Activated T-helper 1 cell treated with anti-CD3 and anti-CD28 coated beads, Interleukin-12 subunit alpha, Interleukin-12 subunit beta, Interleukin-2, Interleukin-4 antibody, amounts not matched to agents 30 ng/mL and 10 ng/mL and 1 ng/mL, durations not matched to agents 14 hours and 24 hours and 36 hours (primary cell): ENCODE results near the gene NIFK. TPM values are rescaled to one million over a fixed set of nuclear protein-coding genes. Genes with fewer than 3 reads are reported as not detected.
A peak's percentile ranks its signal among the peaks of the same experiment; 100 is the strongest.
"Not testable (repeated sequence)": the region's sequence is repeated elsewhere in the genome, so short reads cannot be mapped to it uniquely, and the experiment has no call there.

Experiments used
- DNase-seq: peaks from one replicate; pipeline ENCODE4 v3.0.0; 2021; ENCODE audit warnings: low spot score
- H3K27ac Mint-ChIP-seq: one replicate; pipeline ENCODE4 v1.8.0; 2021; ENCODE audit warnings: mild to moderate bottlenecking, mixed read lengths
- H3K27me3 Mint-ChIP-seq: one replicate; pipeline ENCODE4 v1.8.0; 2022; ENCODE audit warnings: mild to moderate bottlenecking, moderate library complexity, mixed read lengths; ENCODE audit not compliant: insufficient read depth
- H3K36me3 Mint-ChIP-seq: one replicate; pipeline ENCODE4 v1.8.0; 2021; ENCODE audit warnings: low read depth, mixed read lengths
- H3K4me1 Mint-ChIP-seq: one replicate; pipeline ENCODE4 v1.8.0; 2021; ENCODE audit warnings: low read depth, mixed read lengths
- H3K4me3 Mint-ChIP-seq: one replicate; pipeline ENCODE4 v1.8.0; 2021; ENCODE audit warnings: mild to moderate bottlenecking, moderate library complexity, mixed read lengths
- H3K9me3 Mint-ChIP-seq: one replicate; pipeline ENCODE4 v1.8.0; 2021; ENCODE audit warnings: mixed read lengths
- intact Hi-C: fragments of 100-400 bp; cut with micrococcal nuclease; formaldehyde crosslinking; loops from one replicate; pipeline ENCODE4 v1.15.1; 2024
- total RNA-seq: library from RNA; stranded (reverse); gene quantifications from 2 replicates; pipeline ENCODE4 v1.2.3, GENCODE V29; 2022

The NIFK gene
- total RNA-seq, 1 donor from 2014 or later: 150 TPM

DNA sequence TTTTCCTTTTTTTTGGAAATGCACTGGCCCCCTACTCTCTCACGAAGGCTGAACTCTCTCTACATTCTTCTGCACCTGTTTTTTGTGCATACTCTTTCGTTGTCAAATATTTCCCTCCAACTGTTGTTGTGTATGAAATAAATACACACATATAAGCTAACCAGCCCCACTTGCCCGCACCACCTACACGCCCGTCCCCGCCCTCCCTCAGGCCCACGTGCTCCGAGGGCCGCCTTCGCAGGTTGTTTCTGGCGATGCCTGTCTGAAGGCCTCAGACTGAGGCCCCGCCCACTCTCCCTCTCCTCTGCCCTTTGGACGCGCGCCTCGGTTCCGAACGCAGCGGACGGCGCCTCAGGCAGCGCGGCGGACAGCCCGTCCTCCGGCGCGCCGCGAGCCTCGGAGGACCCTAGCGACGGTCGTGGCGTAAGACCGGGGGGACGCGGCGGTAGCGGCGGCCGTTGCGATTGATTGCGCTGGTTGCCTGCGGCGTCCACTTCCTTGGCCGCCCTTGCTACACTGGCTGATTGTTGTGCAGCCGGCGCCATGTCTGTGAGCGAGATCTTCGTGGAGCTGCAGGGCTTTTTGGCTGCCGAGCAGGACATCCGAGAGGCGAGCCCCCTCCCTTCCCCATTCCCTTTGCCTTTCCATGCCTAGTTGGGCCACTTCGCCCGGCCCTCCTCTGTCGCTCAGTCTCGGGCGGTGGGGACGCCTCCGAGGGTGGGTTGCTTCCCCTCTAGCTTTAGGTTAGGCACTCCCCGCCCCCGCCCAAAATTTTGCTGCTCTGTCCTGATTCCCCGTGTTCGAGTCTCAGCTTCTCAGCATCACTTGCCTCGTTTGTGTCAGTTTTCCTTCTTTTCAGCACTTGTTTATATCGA is 18.8 kb upstream of the NIFK start, which contains the start of gene TSN:
Gene TSN, plus strand, starts transcription at position 415 of the 875 bp plus-strand sequence. Its CDS starts 129 bp downstream, at position 544.
- no peaks in the 10 kb centered on the region for H3K9me3 Mint-ChIP-seq
- intact Hi-C loops: loop anchor here (1.0 kb wide), 4 partner anchors 19 to 225 kb away; partner anchors contain the start of genes CLASP1, NIFK and RNU4ATAC
- H3K4me1 Mint-ChIP-seq: peaks cover 26% of the 10 kb centered on the region
- peaks cover 10% of the 10 kb centered on the region for H3K36me3 Mint-ChIP-seq
- H3K4me3 Mint-ChIP-seq: peak within 1 kb of the TSS; percentile 94
- peak within 1 kb of the TSS; percentile 92 for H3K27ac Mint-ChIP-seq
- H3K27me3 Mint-ChIP-seq: no peaks in the 10 kb centered on the region
- DNase-seq: peak; percentile 97

DNA sequence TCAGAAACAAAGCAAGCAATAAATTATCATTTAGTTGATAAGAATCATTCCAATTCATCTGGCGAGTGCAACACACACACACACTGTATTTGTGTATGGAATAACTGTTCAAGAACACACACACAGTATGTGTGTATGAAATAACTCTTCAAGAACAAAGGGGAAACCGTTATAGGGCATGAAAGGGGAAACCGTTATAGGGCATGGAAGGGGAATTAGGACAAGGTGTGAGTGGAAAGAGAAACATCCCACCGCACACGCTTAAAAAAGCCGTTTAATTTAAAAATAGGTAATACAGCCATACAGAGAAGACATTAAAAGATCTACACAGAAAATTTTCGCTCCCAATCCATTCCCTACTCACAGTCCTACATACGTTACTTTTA is 18.2 kb upstream of the NIFK start:
- H3K27ac Mint-ChIP-seq: peak overlapping the region; percentile 92
- H3K9me3 Mint-ChIP-seq: no peaks in the 10 kb centered on the region
- peaks cover 26% of the 10 kb centered on the region for H3K4me1 Mint-ChIP-seq
- no peak for DNase-seq
- peak overlapping the region; percentile 94 for H3K4me3 Mint-ChIP-seq
- H3K36me3 Mint-ChIP-seq: peaks cover 6% of the 10 kb centered on the region
- no peaks in the 10 kb centered on the region for H3K27me3 Mint-ChIP-seq
- intact Hi-C loops: loop anchor here (1.0 kb wide), 4 partner anchors 19 to 225 kb away; partner anchors contain the start of genes CLASP1, NIFK and RNU4ATAC

DNA sequence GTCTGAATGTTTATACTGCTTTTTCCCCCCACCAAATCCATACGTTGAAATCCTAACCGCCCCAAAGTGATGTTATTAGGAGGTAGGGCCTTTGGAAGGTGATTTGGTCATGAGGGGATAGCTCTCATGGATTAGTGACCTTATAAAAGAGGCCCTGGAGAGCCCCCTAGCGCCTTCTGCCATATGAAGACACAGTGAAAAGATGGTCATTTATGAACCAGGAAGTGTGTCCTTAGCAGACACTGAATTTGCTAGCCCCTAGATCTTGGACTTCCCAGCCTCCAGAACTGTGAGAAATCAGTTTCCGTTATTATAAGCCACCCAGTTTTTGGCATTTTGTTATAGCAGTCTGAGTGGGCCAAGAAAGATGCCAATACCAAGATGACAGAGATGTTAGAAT is 11.5 kb upstream of the NIFK start:
- no peak overlapping the region for H3K4me3 Mint-ChIP-seq
- H3K27ac Mint-ChIP-seq: no peak overlapping the region

DNA sequence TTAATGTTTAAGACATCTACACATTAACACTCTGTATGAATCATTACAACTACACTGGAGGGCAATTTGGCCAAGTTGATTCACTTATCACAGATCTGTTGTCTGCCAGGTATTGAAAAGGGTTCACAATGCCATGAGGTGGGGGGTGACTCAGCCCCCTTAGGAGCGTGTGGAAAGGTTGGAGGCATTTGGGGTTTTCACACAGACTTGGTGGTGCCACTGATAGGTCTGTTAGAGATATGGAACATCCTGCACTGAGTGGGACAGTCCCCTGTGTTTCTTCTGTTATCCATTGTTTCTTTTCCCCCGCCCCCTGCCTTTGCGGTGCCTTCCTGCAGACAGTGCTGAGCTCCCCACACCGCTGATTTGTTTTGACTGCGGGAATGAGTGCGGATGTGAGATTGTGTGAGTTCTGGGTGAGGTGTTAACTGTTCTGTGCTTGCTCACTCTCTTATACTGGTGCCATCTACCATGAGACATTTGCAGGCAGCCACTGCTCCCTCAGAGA is 9.4 kb upstream of the NIFK start:
- no peak for DNase-seq
- Mint-ChIP-seq H3K4me3 (no peak overlapping the region), H3K27me3 (peaks cover 16% of the 10 kb centered on the region), H3K27ac (no peak overlapping the region), H3K36me3 (no peaks in the 10 kb centered on the region), H3K9me3 (no peaks in the 10 kb centered on the region), H3K4me1 (peaks cover 6% of the 10 kb centered on the region)
- intact Hi-C loops: no loop called here

More for the DNA sequence above, 11.5 kb upstream of the NIFK start:
- no peaks in the 10 kb centered on the region for H3K36me3 Mint-ChIP-seq
- H3K9me3 Mint-ChIP-seq: no peaks in the 10 kb centered on the region
- intact Hi-C loops: no loop called here
- peaks cover 16% of the 10 kb centered on the region for H3K27me3 Mint-ChIP-seq
- no peak for DNase-seq
- peaks cover 6% of the 10 kb centered on the region for H3K4me1 Mint-ChIP-seq

DNA sequence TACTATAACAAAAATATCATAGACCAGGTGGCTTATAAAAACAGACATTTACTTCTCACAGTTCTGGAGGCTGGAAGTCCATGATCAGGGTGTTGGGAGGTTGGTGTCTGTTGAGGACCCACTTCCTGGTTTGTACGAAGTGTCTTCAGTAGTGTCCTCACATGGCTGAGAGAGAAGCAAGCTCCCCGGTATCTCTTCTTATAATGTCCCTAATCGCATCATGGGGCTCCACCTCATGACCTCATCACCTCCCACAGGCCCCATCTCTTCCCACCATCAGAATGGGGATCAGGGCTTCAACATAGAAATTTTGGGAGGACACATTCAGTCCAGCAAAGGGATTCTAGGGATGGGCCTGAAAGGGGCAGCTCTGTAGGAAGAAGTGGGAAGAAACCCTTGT is 4.8 kb upstream of the NIFK start:
- Mint-ChIP-seq H3K4me1 (peaks cover 5% of the 10 kb centered on the region), H3K4me3 (no peak overlapping the region), H3K27me3 (peaks cover 10% of the 10 kb centered on the region), H3K9me3 (no peaks in the 10 kb centered on the region), H3K36me3 (peaks cover 2% of the 10 kb centered on the region), H3K27ac (no peak overlapping the region)
- DNase-seq: no peak
- intact Hi-C loops: no loop called here

DNA sequence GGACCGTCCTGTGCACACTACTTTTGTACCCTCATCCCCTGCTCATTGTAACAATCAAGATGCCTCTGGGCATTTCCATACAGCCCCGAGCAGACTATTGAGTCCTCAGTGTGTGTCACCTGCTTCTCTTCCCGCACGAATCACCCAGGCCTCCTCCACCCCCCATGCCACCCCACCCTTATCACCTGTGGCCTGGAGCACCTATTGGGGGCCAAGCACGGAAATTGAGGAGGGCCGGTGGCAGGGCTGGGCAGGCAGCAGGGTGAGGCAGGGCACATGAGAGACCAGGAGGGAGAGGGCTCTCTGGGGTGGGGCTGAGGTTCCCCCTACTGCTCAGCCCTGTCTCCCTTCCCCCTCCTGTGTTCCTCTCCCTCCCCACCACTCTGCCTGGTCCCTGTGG is 4.3 kb upstream of the NIFK start:
- Mint-ChIP-seq H3K27me3 (peaks cover 9% of the 10 kb centered on the region), H3K27ac (no peak overlapping the region), H3K9me3 (no peaks in the 10 kb centered on the region), H3K4me3 (no peak overlapping the region), H3K4me1 (peaks cover under 1% of the 10 kb centered on the region), H3K36me3 (peaks cover 4% of the 10 kb centered on the region)
- DNase-seq: no peak
- intact Hi-C loops: no loop called here

DNA sequence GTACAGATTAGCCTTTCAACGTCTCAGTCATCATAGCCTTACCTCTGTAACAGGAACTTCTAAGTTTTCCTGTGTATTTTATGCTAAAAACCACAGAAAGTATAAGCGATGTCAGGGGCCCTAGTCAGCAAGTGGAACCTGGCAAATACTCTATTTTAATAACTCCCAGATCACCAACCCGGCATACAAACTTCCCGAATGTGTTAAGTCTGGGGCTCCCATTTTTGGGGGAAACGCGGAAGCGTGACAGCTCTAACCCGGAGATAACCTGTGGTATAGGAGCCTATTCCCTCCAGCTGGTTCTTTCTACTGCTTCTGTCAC is 574 bp downstream of the NIFK start:
- Mint-ChIP-seq H3K4me1 (peaks cover 27% of the 10 kb centered on the region), H3K9me3 (no peaks in the 10 kb centered on the region), H3K27me3 (no peaks in the 10 kb centered on the region), H3K36me3 (peaks cover 34% of the 10 kb centered on the region), H3K27ac (peak overlapping the region; percentile 95), H3K4me3 (peak overlapping the region; percentile 89)
- no peak for DNase-seq
- intact Hi-C loops: loop anchor here (1.0 to 2.0 kb wide), 5 partner anchors 13 to 206 kb away; partner anchors contain the start of genes CLASP1, RNU4ATAC and TSN

DNA sequence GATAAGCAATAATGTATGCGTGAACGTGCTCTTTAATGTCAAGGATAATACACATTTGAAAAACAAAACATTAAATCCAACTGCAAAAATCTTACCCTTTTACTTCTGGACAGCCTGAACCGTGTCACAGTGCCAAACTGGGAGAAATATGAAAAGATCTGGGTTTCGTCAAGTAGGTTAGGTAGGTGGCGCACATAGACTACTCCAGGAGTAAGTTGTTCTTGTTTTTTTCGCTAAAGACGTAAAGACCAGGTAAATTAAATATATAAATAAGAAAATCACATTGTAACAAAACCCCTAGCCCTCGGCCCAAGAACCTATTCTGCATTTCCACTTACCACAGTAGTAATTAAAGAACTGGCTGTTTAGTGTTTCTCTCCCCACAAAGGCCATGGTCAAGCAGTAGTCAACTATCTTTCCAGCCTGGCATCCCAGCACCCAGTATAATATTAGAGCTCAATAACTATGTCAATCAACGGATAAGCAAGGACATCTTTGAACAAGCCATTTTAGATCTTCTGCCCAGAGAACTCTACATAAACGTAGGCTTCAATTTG is 1.1 kb downstream of the NIFK start:
- Mint-ChIP-seq H3K27me3 (no peaks in the 10 kb centered on the region), H3K4me3 (peak overlapping the region; percentile 89), H3K36me3 (peaks cover 39% of the 10 kb centered on the region), H3K4me1 (peaks cover 31% of the 10 kb centered on the region), H3K27ac (peak overlapping the region; percentile 95), H3K9me3 (no peaks in the 10 kb centered on the region)
- no peak for DNase-seq
- intact Hi-C loops: loop anchor here (1.0 to 2.0 kb wide), 5 partner anchors 13 to 205 kb away; partner anchors contain the start of genes CLASP1, RNU4ATAC and TSN

DNA sequence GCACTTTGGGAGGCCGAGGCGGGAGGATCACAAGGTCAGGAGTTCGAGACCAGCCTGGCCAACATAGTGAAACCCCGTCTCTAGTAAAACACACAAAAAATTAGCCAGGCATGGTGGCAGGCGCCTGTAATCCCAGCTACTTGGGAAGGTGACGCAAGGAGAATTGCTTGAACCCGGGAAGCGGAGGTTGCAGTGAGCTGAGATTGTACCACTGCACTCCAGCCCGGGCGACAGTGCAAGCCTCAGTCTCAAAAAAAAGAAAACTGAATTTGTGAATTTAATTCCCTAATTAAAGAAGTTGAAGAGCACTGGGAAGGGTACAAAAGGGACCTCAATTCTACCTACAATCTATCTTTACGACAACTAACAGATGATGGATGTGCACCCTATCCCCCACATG is 2.1 kb downstream of the NIFK start:
- peaks cover 44% of the 10 kb centered on the region for H3K36me3 Mint-ChIP-seq
- DNase-seq, H3K27ac Mint-ChIP-seq, H3K27me3 Mint-ChIP-seq, intact Hi-C loops, H3K9me3 Mint-ChIP-seq: not testable (repeated sequence)
- H3K4me3 Mint-ChIP-seq: peak overlapping the region; percentile 89
- peaks cover 31% of the 10 kb centered on the region for H3K4me1 Mint-ChIP-seq

DNA sequence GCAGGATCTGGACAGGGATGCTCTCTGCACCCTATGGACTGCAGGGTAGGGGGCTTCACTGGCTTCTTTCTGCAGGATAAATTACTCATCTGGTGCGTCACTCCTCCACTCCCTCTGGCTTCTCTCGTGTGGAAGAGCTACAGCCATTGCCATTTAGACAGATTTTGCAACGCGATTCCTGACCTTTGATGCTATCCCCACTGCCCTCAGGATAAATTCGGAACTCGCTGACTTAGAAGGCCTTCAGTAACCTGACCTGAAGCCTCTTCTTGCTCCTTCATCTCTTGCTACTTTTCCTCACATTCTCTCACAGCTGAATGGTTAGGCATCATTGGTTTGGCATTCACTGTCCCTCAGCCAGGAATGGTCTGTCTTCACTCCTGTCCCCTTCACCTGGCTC is 5.3 kb downstream of the NIFK start:
- H3K27ac Mint-ChIP-seq: no peak overlapping the region
- no peak overlapping the region for H3K4me3 Mint-ChIP-seq
- H3K36me3 Mint-ChIP-seq: peaks cover 62% of the 10 kb centered on the region
- no peak for DNase-seq
- intact Hi-C loops: no loop called here
- no peaks in the 10 kb centered on the region for H3K27me3 Mint-ChIP-seq
- no peaks in the 10 kb centered on the region for H3K9me3 Mint-ChIP-seq
- H3K4me1 Mint-ChIP-seq: peaks cover 31% of the 10 kb centered on the region

DNA sequence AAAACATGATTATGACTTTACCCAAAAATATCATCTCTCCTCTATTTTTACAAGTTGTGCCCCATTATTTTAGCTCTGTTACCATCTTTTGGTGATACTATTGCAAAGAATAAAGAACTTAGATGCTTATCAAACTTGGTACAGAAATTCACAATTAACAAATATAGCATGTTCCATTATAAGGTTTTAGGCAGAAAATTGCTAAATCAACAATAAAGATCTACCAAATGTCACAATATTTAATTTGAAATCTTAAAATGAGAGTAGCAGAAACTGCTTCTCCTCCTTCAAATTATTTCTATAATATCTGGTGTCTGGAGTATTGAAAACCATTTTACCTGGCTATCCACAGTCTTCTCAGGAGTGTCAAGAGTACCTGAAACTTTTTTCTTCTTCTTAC is 8.7 kb downstream of the NIFK start:
- peaks cover 20% of the 10 kb centered on the region for H3K4me1 Mint-ChIP-seq
- H3K9me3 Mint-ChIP-seq: no peaks in the 10 kb centered on the region
- intact Hi-C loops: no loop called here
- H3K4me3 Mint-ChIP-seq: no peak overlapping the region
- peaks cover 45% of the 10 kb centered on the region for H3K36me3 Mint-ChIP-seq
- no peaks in the 10 kb centered on the region for H3K27me3 Mint-ChIP-seq
- H3K27ac Mint-ChIP-seq: no peak overlapping the region
- no peak for DNase-seq

DNA sequence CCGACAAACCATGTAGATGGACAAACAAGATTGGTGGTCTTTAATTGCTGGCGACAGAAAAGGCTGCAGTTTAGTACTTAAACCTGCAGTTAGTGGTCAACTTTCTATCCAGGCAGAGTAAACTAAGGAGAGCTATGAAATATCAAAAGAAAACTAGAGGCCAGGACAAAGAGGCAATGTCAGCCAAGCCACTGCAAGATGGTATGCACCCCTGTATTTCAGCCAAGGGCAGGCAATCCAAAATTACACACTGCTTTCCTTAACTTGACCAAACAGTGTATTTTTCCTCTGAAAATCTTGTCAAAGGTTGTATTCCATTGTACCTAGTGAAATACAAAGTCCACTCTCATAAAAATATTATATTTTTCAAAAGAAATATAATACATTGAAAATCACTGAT is 9.3 kb downstream of the NIFK start:
- no peaks in the 10 kb centered on the region for H3K9me3 Mint-ChIP-seq

DNA sequence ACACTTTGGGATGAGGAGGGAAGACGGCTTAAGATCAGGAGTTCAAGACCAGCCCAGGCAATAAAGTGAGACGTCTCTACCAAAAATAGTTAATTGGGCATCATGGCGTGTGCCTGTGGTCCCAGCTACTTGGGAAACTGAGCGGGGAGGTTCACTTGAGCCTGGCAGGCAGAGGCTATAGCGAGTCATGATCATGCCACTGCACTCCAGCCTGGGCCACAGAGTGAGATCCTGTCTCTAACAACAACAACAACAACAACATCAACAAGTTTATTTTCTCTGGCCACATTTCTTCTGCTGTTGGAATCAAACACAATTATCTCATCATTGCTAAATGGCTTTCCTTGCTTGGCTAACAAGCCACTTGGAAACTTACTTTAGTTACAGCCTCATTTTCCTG is 13.4 kb downstream of the NIFK start:
- no peaks in the 10 kb centered on the region for H3K27me3 Mint-ChIP-seq
- H3K4me3 Mint-ChIP-seq: no peak overlapping the region
- intact Hi-C loops: loop anchor here (2.0 kb wide), 2 partner anchors 13 to 25 kb away; partner anchors contain the start of gene NIFK
- no peak overlapping the region for H3K27ac Mint-ChIP-seq
- peaks cover 15% of the 10 kb centered on the region for H3K4me1 Mint-ChIP-seq
- peaks cover 13% of the 10 kb centered on the region for H3K36me3 Mint-ChIP-seq
- no peak for DNase-seq
- no peaks in the 10 kb centered on the region for H3K9me3 Mint-ChIP-seq

More for the DNA sequence above, 9.3 kb downstream of the NIFK start:
- intact Hi-C loops: no loop called here
- DNase-seq: no peak
- Mint-ChIP-seq H3K36me3 (peaks cover 43% of the 10 kb centered on the region), H3K27me3 (no peaks in the 10 kb centered on the region), H3K27ac (no peak overlapping the region), H3K4me3 (no peak overlapping the region), H3K4me1 (peaks cover 25% of the 10 kb centered on the region)
